Measurements from ENCODE around the gene BSCL2.
"Not testable (repeated sequence)": the region's sequence is repeated elsewhere in the genome, so short reads cannot be mapped to it uniquely, and the experiment has no call there.

The BSCL2 gene

DNA sequence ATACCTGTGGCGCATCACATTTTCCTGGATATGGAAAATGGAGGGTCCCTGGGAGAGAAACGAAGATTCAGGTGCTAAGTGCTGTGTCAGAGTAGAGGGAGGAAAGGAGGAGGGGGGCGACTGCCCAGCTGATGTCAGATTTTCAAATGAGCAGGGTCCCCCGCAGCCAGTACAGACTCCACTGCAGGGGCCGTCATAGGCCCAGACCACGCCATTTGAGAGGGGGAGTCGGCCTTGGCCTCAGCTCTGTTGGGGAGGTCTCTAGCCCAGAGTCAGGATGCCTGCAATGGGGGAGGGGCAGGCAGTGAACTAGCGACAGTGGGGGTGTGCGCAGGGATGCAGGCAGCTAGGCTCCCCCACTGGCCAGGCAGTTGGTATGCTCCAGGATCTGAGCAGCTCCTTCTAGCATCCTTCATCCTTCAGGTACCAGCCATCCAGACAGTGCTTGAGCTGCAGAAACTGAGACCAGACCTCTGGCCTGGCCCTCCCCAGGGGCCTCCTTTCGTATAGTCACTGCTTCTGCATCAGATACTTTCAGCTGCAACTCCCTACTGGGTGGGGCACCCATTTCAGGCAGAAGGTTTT lies at the start of gene BSCL2, which contains the start of gene GNG3:
TSS of gene BSCL2 (minus strand) at position 148 of the 585 bp plus-strand sequence. CDS start 229 bp downstream, outside the sequence.
TSS of gene GNG3 (plus strand) at position 400 of the 585 bp plus-strand sequence. CDS start 620 bp downstream, outside the sequence.
- no peak for DNase-seq

GRCh38 chr11:62755086-62755615 lies 47.9 kb upstream of the BSCL2 start:
- DNase-seq: no peak

- peak; percentile 99 for DNase-seq
Observed at GRCh38 chr11:62753736-62754603, 46.7 kb upstream of the BSCL2 start, which contains the start of gene ZBTB3. Gene ZBTB3, minus strand, starts transcription at chr11:62754160. Its CDS starts 496 bp downstream, at chr11:62753664.

DNA sequence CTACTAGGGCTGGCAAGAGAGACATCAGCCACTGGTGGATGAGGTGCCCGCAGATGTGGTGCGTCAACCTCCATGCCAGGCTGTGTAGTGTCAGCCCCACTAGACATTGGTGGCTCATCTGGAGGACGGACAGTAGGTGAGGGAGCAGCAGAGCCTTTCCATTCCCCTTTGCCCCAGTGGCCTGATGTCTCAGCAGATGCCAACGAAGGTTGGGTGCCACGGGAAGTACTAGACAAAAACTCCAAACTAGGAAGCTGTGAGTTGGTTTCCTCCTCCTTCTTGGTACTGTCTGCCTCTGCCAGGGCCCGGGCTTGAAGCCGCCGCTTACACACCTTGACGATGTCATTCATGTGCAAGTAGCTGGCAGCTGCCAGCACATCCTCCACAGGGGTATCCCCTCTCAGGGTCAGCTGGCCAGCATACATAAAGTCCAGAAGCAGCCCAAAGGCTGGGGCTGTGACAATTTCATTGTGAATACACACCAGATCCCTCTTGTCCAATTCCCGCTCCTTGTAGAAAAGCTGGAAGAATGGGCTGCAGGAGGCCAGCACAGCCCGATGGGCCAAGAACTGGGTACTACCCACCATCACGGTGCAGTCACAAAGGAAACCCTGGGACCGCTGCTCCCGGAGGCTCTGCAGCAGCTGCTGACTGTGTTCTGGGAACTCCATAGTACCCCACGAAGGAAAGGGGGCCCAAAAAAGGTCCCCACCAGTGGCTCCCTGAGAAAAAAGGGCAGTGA lies 45.9 kb upstream of the BSCL2 start:
- DNase-seq: no peak

DNA sequence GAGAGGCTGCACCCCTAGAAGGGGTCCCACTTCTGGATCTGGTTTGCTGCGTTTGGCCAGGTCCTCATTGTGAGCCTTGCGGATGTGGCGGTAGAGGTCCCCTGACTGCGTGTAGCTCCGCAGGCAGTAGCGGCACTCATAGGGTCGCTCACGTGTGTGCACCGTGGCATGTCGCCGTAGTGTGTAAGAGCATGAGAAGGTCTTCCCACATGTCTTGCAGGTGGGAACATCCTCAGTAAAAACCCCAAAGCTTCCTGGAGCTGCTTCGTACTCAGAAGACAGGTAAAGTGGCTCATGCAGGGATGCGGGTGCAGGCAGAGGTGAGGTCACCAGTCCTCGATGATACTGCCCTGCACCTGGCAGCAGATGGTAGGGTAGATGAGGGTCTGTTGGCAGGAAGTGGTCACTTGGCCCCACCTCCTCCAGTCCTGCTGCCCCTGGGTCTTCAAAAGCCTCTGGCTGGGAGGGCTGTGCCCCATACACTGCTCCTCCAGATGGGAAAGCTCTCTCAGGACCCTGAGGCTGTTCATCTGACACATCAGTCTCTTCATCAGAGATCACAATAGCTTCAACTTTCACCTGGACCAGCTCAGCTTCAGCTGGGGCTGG lies 45.1 kb upstream of the BSCL2 start:
- no peak for DNase-seq

GRCh38 chr11:62749931-62750330 lies 42.7 kb upstream of the BSCL2 start:
- not testable (repeated sequence) for DNase-seq

DNA sequence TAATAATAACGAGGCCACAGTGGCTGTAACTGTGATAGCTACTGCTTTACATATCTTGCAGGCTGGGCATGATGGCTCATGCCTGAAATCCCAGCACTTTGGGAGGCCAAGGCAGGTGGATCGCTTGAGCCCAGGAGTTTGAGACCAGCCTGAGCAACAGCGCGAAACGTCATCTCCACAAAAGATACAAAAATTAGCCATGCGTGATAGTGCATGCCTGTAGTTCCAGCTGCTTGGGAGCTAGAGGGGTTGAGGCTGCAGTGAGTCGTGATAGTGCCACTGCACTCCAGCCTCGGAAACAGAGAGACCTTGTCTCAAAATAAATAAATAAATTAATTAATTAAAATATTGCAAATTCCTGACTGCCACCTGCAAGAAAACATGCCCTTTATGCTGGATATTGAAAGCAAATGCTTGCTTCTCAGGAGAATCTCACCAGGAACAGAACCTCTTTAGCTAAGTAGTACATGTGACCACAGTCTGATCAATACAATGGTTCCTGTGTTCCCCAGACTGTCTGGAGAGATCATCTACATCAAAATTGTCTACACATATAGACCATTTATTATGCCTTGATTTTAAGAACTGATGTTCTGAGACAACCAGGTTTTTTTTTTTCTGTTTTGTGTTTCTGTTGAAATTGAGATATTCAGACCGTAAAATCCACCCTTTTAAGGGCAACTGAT lies 40.4 kb upstream of the BSCL2 start:
- DNase-seq: no peak

GRCh38 chr11:62737196-62737595 lies 30.0 kb upstream of the BSCL2 start:
- no peak for DNase-seq

DNA sequence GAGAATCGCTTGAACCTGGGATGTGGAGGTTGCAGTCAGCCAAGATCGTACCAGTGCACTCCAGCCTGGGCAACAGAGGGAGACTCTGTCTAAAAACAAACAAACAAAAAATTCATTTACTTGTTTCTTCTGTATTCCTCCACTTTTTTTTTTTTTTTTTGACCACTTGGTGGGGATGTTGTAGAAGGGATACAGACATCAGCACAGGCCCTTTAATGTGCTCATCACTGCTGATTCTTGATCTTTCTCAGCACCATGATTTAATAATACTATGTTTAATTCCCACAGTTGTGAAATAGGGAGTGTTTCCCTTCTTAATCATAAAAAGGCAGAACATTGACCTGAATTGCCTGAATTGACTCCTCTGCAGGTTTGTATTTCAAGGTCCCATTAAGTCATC lies 25.6 kb upstream of the BSCL2 start:
- no peak for DNase-seq

DNA sequence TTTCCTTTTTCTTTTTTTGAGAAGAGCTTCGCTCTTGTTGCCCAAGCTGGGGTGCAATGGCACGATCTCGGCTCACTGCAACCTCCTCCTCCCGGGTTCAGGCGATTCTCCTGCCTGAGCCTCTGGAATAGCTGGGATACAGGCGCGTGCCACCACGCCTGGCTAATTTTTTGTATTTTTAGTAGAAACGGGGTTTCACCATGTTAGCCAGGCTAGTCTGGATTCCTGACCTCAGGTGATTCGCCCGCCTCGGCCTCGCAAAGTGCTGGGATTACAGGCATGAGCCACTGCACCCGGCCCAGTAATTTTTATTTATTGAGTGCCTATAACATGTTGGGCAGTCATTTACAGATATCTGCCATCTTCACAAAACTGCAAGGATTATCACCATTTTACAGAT lies 22.9 kb upstream of the BSCL2 start:
- DNase-seq: not testable (repeated sequence)

GRCh38 chr11:62728171-62728988 lies 21.2 kb upstream of the BSCL2 start, which contains the start of gene TTC9C:
Gene TTC9C, plus strand, starts transcription at chr11:62728486. Its CDS starts 363 bp downstream, at chr11:62728849.
- peak; percentile 83 for DNase-seq

- DNase-seq: peak; percentile 92
Observed at GRCh38 chr11:62727872-62728170, 20.6 kb upstream of the BSCL2 start.

DNA sequence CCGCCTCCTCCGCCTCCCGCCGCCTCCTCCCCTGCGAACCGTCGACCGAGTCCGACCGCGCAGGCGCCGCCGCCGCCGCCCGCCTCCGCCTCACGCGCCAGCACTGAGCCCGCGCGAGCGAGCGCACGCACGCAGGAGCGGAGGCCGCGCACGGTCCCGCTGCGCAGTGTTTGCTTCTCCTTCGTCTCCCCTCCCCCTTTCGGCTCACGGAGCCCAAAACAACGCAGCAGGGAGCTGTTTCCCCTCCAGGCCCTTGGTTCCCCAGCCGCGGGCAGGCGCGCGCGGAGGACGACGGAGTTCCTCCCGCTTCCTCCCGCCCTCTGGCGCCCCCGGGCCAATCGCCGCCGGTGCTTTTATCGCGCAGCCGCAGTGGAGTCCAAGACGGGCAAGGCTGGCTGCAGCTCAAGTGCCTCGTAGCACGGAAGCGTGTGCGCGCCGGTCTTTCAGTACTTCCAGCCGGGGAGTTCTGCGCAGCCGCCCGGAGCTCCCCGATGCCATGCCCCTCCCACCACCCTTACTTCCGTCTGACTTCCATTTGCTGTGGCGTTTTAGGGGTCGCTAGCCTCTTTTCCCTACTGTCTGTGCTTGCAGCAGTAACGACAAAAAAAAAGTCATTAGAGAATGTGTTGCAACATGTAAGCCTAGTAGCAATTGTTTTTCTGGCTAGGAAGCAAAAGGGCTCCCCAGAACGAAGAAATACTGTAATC lies 20.1 kb upstream of the BSCL2 start, which contains the start of gene HNRNPUL2:
TSS of gene HNRNPUL2 (minus strand) at position 293 of the 707 bp plus-strand sequence. CDS start 301 bp downstream, outside the sequence.
- peak; percentile 95 for DNase-seq

DNA sequence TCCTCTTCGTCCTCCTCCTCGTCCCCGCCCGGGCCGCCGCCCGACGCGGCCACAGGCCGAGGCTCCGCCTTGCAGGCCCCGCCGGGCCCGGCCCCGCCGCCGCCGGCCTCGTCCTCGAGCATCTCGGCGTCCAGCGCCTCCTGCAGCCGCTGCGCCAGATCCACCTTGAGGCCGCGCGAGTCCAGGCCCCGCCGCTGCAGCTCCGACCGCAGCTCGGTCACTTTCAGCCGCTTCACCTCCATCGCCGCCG lies 19.6 kb upstream of the BSCL2 start:
- no peak for DNase-seq

DNA sequence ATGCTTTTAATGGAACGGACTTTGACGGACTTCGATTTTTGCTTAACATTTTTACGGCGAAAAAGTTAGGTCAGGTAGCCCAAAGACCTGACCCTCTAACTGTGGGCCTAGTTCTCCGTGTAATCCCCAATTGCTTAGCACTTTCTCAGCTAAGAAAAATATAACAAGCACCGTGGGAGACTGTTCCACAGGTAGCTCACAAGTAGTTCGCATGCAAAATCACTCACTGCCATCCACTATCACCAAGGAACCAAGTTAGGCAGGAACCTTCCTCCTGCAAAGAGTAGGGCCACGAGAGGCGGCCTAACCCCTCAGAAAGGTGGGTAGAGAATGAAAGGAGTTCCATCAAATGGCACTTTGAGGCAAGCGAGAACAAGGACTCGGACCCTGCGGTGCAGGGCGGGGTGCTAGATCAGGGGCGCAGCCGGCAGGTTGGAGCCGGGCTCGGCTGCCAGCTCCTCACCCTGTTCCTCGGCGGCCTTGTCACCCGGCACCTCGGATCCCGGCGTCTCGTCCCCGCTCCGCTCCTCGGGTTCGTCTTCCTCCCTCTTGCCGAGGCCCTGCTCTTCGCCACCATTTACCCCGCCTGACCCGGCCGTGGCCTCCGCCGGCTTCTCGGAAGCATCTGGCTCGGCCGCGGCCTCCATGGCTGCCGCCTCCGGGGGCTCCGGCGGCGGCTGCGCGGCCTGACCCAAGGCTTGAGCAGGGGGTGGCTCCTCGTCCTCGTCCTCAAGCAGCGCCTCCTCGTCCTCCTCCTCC lies 19.1 kb upstream of the BSCL2 start:
- no peak for DNase-seq

DNA sequence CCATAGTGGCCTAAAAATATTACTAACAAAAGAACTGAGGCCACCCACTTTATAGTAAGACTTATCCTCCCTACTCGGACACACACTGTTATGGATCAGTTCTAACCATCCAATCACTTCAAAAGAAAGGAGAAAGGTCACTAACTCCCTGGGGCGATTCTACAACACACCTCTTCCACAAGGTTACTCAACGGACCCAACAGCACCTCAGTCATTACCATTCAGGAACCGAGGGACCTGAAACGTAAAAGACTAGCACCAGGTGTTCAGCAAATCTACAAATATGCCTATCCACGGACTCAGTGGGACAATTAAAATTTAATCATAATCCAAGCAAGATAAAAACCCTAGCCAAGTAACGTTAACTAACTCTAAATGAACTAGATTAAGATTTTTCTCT lies 18.4 kb upstream of the BSCL2 start:
- peak; percentile 24 for DNase-seq

- DNase-seq: no peak
Observed at GRCh38 chr11:62724171-62724570, 16.9 kb upstream of the BSCL2 start.

GRCh38 chr11:62721994-62722393 lies 14.8 kb upstream of the BSCL2 start:
- peak; percentile 31 for DNase-seq

DNA sequence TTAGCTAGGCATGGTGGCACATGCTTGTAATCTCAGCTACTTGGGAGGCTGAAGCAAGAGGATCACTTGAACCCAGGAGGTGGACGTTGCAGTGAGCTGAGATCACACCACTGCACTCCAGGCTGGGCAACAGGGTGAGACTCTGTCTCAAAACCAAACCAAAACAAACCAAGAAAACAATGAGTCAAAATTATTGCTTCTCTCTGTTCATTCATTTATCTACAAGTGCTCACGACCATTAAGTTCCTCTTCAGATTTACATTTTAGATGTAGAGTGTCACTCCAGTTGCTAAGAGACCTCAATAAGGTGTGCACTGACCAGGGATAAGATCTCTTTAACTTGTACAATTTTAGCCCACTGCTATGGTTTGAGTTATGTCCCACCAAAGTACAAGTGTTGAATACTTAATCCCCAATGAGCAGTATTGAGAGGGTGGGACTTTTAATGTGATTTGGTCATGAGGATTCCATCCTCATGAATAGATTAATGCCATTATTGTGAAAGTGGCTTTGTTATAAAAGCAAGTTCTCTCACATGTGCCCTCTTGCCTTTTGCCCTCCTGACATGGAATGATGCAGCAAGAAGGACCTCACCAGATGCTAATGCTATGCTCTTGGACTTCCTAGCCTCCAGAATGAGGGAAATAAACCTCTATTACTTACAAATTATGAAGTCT lies 12.2 kb upstream of the BSCL2 start:
- no peak for DNase-seq
